ELF-1 (cell line): ENCODE measurements around the gene CD58.
"Not testable (repeated sequence)": the region's sequence is repeated elsewhere in the genome, so short reads cannot be mapped to it uniquely, and the experiment has no call there.

Experiments used
- DNase-seq: peaks from one replicate; pipeline ENCODE4 v3.0.0-alpha.2; 2016; ENCODE audit warnings: low read depth, low spot score

Gene CD58, protein sequence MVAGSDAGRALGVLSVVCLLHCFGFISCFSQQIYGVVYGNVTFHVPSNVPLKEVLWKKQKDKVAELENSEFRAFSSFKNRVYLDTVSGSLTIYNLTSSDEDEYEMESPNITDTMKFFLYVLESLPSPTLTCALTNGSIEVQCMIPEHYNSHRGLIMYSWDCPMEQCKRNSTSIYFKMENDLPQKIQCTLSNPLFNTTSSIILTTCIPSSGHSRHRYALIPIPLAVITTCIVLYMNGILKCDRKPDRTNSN

DNA sequence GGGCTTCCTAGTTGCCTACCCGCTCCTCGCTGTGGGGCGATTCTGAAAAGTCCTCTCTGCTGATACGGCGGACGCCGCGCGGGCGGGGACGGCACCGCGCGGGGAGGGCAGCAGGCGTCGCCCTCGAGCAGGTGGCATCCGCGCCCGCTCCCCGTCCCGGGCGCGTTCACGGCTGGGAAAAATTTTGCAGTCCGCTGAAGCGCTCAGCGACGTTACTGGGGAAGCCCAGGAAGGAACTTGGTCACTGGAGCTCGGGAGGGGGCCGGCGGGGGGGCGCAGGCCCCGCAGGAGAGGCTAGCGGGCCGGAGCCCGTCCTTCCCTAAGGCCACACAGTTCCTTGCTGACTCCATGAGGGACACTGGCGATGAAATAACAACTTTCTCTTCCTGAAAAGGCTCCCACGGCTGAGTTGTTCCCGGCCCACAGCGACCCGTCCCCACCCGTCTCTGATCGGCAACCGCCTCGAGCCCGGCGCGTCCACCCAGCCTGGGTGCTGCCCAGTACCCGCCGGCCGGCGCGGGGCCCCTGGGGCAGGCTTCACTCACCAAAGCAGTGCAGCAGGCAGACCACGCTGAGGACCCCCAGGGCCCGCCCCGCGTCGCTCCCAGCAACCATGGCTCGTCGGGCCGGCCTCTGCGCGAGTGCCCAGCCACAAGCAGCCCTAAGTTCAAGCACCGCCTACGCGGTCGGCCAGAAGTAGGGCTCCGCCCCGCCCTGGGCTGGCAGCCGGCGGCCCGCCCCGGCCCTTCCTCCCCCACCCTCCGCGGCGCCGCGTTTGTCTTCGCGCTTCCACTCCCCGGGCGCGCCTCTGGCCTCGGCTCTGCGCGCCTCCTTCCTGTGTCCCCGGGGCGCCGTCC, at the start of gene CD58:
Gene CD58, minus strand, starts transcription at position 669 of the 857 bp plus-strand sequence. Its CDS starts 54 bp downstream, at position 615.
- peak; percentile 94 for DNase-seq

DNA sequence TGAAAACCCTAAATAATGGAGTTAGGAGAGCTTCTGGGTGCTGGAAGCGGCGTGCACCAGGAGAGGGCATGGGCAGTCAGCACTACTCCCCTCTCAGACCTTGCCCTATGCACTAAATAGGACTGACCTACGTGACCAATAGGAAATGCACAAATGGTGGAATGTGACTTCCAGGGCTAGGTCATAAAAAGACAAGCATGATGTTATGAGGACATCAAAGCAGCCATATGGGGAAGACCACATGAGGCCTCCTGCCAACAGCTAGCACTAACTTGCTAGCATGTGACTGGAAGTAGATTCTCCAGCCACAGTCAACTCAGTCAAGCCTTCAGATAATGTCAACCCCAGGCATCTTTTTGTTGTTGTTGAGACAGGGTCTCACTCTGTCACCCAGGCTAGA, 49.6 kb upstream of the CD58 start:
- not testable (repeated sequence) for DNase-seq

DNA sequence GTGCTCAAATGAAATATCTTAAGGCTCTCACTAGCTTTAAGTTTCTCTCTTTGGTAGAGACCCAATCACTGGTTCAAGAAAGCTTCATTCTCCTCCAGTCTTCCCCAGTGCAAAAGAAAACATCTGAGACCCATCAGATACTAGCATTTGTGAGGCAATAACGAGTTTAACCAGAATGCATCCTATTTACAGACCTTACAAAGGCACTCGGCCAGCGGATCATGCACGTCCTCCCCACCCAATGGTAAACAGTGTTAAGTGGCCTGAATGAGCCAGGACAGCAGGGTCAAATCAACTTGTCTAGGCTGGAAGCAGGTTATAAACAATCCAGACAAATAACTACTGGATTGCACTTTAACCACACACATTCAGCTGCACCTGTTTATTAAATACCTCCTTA, 48.3 kb upstream of the CD58 start:
- peak; percentile 41 for DNase-seq

DNA sequence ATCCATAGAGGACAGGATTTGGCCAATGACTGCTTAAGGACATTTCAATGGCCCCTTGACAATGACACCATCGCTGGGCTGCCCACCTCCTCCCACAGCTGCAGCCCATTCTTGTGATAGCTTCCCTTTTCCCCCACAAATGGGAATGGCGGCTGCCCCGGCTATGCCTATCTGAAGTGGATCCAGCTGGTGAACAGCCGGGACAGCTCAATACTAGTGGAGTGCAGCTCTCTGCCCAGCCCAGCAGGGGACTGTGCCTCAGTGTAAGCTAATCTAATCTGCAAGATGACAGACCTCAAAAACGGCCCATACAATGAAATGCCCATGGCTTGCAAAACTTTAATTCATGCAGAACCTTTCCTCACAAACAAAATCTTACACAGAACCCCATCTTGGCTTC, 47.0 kb upstream of the CD58 start:
- not testable (repeated sequence) for DNase-seq

DNA sequence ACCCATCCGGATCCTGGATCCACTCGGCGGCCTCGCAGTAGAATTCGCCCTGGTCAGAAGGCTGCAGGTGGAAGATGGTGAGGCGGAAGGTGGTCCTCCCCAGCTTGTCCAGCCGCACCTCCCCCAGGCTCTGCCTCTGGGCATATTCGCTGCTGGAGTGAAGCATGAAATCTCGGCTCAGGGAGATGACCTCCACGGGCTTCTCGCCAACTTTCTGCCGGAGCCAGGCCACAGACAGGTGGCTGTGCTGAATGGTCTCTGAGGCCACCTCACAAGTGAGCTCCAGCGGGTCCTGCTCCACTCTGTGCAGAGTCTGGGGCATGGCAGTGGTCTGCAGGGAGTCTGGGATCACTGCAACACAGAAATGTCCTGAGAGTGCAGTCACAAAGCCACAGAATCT, 43.0 kb upstream of the CD58 start:
- DNase-seq: not testable (repeated sequence)

DNA sequence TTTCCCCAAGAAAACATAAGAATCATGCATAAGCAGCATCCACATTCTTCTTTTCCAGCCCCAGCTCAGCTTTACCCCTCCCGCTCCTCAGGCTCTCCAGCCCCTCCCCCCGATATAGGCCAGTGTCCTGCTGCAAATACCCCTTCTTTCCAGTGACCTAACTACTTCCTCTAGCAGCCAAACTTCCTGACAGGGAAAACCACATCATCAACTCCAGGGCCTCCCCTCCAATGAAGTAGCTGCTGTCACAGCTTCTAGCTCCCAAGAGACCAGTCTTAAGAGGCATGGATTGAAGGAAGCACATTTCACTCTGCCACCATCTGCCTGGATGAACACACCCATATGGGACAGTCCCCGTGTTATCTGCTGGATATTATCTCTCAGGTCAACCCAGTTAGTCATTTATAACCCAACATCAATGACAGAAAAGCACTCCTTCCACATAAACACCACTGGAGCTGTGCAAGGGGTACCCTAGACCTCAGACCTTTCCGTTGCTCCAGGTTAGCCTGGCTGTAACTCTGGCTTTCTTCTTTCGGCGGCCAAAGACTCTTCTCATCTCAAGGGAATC, 39.1 kb upstream of the CD58 start:
- DNase-seq: not testable (repeated sequence)

DNA sequence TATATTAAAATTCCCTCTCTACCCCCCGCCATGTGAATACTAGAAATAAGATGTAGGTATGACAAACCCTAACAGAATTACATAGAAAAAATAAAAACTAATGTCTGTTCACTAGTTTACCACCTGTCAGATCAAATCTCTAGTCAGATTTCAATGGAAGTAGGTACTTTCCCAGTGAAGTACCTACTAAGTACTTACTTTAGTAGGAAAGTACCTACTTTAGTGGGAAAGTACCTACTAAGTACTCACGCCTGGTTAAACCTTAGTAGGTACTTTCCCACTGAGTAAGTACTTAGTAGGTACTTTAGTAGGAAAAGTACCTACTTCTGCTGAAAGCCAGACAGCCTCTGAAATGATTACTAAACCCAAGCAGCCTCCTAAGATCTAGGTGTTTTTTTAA, 38.0 kb upstream of the CD58 start:
- not testable (repeated sequence) for DNase-seq

DNA sequence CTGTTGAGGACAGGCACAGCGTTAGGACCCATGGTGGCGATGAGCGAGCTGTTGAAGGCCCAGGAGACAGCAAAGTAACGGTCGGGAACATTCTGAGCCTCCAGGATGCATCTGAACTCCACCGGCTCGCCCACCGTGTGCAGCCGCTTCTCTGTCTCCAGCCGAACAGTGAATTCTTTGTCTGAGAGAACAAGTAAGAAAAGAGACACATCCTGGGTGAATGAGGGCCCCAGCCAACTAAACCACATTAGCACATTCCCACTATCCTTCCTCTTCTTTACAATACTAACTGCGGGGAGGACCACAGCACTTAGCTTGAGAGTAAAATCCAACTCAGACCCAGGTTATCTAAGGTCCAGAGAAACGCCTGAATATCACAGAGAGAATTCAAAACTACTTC, 37.3 kb upstream of the CD58 start:
- DNase-seq: not testable (repeated sequence)

DNA sequence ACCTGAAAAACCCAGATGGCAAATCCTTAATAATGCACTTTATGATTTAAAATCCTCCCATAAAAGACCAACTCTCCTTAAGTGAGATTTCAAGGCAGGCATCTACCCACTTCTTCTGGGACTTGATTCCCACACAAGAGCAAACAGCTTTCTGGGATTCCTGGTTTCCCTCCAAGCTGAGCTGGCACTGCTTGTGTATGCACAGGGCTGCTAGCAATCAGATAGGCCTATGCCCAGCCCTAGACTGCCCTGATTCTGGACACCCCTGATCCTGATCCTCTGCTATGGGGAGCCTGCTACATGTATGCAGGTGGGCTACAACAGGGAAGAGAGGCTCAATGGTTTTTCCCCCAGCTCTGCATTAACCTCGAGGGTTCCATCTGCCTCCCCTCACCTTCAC, 36.6 kb upstream of the CD58 start:
- not testable (repeated sequence) for DNase-seq

DNA sequence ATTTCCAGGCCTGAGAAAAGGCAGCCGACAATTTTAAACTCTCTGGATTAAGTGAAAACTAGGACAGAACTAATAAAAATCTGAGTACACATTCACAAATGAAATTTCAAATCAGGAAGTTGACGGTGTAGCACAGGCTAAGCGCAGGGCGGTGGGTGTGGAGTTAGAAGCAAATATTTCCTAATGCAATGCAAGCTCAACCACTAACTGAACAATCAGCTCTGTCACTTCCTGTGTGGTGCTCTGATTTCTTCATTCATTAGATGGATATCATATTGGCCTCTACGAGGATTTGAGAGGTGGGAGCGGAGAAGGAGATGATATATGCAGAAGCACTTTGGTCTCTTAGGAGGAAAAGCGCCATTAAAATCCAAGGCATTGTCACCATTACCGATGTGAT, 35.2 kb upstream of the CD58 start:
- not testable (repeated sequence) for DNase-seq

DNA sequence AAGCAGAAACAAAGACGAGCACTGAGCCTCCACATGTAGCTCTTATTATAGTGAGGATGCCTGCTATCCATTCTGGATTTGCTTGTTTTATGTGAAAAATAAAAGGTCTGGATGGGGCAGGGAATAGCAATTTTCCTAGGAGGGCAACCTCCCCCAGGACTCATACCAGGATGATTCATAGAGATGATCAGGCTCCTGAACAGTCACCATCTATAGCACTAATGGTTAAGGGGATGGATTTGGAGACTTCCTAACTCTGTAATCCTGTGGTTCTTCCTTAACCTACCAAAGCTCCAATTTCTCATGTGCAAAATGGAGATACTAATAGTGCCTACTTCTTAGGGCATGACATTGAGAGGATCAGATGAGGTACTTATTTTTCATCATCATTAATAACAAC, 34.5 kb upstream of the CD58 start:
- no peak for DNase-seq

DNA sequence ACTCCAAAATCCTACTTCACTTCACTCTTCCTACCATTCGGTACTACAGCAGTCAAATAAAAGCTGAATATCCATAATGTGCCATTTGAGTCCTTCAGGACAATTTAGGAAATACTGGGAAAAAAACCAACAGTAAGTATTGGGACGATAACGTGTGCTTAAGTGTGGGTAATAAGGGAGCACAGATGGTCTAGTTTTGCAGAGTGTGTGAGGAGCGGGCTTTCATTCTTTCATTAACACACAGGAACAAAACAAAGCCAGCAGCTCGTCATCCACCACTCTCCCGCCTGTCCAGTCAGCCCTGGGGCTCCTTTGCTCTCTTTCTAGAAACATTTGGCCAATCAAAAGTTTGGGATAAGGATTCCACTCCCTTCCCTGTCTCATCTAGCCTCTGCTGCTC, 33.6 kb upstream of the CD58 start:
- peak; percentile 42 for DNase-seq

DNA sequence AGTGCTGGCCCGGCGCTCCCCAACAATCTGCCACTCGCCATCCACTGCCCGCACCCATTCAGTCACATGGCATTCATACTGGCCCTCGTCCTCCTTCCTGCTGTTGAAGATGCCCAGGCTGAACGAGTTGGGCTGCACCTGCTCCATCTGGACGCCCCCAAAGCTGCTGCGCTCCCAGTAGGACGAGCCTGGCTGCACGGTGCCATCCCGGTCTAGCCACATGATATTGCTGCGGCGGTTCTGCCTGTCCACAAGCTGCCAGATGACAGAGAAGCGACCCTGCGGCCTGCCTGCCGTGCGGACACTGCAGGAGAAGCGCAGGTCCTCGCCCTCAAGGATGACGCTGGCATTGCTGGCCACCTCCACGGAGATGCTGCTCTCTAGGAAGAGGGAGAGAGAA, 32.8 kb upstream of the CD58 start:
- DNase-seq: not testable (repeated sequence)

DNA sequence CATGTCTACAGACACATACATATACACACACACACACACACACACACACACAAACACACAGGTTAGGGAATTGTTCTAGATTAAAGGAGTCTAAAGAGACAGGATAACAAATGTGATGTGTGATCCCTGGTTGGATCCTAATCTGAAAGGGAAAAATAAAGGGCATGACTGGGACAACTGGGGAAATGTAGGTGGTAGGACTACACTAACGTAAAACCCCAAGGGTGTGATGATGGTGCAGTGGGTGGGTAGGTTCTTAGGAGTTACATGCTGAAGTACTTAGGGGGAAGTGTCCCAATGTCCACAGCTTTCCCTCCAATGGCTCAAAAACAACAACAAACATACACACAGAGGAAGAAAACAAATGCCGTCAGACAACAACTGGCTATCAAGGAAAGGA, 28.5 kb upstream of the CD58 start:
- not testable (repeated sequence) for DNase-seq

DNA sequence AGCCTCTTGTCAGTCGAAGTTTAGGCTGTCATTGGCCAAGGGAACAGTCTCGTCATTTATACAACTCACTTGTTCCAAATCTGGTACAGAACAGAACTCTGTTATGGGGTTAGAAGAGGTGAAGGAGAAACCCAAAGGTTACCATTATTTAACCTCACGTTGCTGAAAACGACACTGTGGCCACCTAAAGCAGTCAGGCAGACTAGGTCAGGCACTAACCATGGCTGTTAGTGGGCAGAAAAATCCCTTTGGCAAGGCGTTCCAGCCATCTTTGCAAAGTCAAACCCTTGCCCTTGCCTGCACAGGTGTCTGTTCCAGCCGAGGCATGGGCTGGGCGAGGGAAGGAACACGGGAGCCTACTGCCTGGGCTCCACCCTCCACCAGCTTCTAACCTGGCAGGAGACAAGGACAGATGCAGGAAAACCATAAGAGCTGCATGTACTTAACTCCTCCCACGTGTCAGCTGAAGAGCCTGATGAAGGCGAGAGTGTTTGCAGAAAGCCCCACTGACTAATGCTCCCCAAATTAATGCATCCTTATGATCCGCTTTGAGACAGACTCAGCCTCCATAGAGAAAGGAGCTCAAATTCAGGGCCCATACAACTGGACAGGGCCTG, 27.7 kb upstream of the CD58 start:
- DNase-seq: not testable (repeated sequence)

DNA sequence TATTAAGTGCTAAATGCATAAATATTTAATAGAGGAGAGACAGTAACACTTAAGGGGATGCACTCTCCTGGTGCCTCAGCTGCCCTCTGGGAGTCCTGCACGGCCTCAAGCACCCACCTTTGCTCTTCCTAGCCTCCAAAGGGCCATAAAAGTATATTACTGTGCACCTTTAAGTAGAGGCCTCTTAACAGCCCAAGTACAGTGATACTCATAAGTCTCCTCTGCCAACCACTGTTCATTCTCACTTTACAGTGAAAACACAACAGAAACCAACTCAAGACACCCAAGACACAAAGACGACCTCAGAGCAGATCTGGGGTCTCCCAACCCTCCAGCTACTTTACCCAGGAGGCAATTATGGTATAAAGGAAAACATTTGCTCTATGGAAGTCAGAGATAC, 26.6 kb upstream of the CD58 start:
- not testable (repeated sequence) for DNase-seq

DNA sequence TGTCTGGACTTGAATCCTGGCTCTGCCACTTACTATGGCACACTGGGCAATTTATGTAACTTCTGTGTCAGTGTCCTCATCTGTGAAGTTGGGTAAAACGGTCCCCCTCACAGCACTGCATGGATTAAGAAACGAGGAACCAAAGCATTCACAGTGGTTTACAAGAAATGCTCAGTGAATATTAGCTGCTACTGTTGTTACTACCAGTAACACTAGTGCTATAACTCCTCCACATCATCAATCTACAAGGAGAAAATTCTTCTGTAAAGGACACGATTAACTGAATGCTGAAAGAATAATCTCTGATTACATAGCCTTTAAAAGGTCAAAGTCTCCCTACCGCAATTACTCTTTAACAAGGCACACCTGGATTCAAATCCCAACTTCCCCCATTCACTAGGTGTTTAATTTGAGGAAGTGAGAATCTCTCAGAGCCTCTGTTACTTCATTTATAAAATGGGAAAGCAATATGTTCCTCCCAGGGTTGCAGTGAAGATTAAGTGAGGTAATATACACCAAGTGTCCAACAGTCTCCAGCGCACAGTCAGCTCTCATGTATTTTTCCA, 26.0 kb upstream of the CD58 start:
- not testable (repeated sequence) for DNase-seq

DNA sequence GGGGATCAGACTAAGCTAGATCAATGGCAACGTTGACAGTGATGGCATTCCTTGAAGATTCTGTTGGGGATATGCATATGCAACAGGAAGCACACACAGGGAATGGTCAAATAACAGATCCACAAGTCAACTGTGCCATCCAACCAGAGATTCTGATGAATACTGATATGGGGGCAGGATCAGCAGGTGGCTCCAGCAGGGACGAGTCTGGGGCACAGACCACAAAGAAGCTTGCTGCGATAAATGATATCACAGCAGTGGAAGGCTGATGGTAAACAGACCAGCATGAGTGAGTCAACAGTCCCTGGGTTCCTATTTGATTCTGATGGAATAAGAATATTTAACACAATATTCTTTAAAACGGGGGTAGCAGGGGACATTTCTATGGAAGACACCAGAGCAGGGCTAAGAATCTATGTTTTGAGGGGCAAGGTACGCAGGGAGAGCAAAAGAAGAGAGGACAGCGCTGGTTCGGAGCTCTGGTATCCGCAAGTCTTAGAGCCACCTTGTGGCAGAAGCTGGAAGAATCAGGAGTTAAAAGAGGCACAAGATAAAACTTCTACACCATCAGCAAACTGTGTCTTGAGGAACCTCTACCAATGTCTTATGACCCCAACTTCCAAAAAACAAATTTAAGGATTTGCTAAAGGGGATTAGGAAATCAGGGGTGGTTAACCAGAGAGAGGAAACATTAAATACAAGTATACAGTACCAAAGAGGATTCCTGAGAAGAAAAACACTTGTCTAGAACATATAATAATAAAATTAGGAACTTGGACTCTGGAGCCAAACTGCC, 25.3 kb upstream of the CD58 start:
- peak; percentile 22 for DNase-seq

DNA sequence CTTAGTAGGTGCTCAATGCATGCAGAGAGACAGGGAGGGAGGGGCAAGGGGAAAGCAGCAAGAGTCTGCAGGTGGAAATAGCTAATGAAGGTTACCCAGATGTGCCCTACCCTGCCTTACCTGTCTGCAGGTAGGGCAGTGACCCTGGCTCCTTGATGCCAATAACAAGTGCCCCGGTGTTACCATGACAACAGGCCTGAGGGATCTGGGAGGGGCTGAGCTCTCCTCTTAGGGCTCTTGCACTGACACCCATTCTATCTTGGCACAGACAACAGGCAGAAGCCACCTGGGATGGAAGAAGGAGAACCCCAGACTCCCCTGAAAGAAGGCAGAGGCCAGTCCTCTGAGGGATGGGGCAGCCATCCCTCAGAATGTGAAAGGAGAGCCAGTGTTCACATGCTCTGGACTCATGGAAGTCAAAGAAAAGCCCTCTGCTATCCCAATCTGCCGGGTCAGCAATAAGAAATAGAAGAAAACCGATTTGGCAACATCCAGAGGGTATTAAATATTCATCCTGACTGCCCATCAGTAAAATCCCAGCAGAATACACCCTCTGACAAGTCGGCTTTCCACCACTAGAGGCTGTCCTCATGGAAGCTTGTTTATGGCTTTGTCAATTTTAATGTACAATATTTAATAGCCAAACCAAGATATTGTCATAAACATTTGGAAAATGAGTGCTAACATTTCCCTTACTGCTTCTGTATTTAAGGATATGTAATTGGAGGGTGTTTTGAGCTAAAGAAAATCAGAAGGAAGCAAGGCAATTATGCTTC, 24.4 kb upstream of the CD58 start:
- not testable (repeated sequence) for DNase-seq

DNA sequence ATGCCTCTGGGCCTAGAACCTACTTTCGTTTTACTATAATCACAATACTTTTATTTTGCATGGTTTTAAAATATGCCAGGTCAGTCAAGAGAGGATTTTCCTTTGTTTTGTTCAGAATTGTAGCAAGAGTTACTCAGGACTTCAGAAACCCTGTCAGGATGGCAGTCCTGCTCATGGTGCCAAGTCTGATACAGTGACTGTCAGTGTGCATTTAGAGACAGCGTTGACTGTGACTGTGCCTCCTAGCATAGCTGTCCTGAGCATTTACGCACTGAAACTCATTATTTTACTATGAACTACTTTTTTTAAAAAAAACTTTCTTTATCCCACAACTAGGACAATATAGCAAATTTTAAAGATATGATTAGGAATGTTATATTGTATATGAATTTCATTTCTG, 23.2 kb upstream of the CD58 start:
- not testable (repeated sequence) for DNase-seq
